Activated naive CD8-positive, alpha-beta T cell treated with anti-CD3 and anti-CD28 coated beads, Interleukin-2, amount 50 U/mL, for 24 hours (primary cell): Measurements from ENCODE around the gene L3MBTL3.

ENCODE experiments used
- ATAC-seq: fragments of 150-1000 bp; cut with Tn5 transposase; one replicate; pipeline ENCODE4 v1.10.0; 2021
- DNase-seq: peaks from one replicate; pipeline ENCODE4 v3.0.0; 2021
- H3K27ac Mint-ChIP-seq: one replicate; pipeline ENCODE4 v1.8.0; 2021; ENCODE audit warnings: mild to moderate bottlenecking, mixed read lengths
- H3K27me3 Mint-ChIP-seq: one replicate; pipeline ENCODE4 v1.8.0; 2021; ENCODE audit warnings: mixed read lengths
- H3K36me3 Mint-ChIP-seq: one replicate; pipeline ENCODE4 v1.8.0; 2021; ENCODE audit warnings: low read depth, mixed read lengths
- H3K4me1 Mint-ChIP-seq: one replicate; pipeline ENCODE4 v1.8.0; 2021; ENCODE audit warnings: mixed read lengths
- H3K4me3 Mint-ChIP-seq: one replicate; pipeline ENCODE4 v1.8.0; 2021; ENCODE audit warnings: mild to moderate bottlenecking, moderate library complexity, mixed read lengths
- H3K9me3 Mint-ChIP-seq: one replicate; pipeline ENCODE4 v1.8.0; 2021; ENCODE audit warnings: mixed read lengths

The L3MBTL3 gene

GRCh38 chr6:130183271-130184222 is 165.2 kb downstream of the L3MBTL3 start:
- Mint-ChIP-seq H3K27ac (peak overlapping the region; percentile 86), H3K4me1 (peaks cover 46% of the 10 kb centered on the region), H3K4me3 (peak overlapping the region; percentile 70), H3K27me3 (no peaks in the 10 kb centered on the region), H3K36me3 (peaks cover 4% of the 10 kb centered on the region), H3K9me3 (no peaks in the 10 kb centered on the region)
- DNase-seq (peak; percentile 26), ATAC-seq (peak; percentile 81)

GRCh38 chr6:130185658-130186057 is 167.3 kb downstream of the L3MBTL3 start:
- Mint-ChIP-seq H3K36me3 (peaks cover 6% of the 10 kb centered on the region), H3K27me3 (no peaks in the 10 kb centered on the region), H3K27ac (no peak overlapping the region), H3K9me3 (no peaks in the 10 kb centered on the region), H3K4me3 (no peak overlapping the region), H3K4me1 (peaks cover 67% of the 10 kb centered on the region)
- DNase-seq (no peak), ATAC-seq (no peak)

GRCh38 chr6:130187335-130188206 is 169.2 kb downstream of the L3MBTL3 start:
- no peaks in the 10 kb centered on the region for H3K9me3 Mint-ChIP-seq
- H3K27me3 Mint-ChIP-seq, result no peaks in the 10 kb centered on the region
- DNase-seq (no peak), ATAC-seq (no peak)
- no peak overlapping the region for H3K4me3 Mint-ChIP-seq
- H3K36me3 Mint-ChIP-seq, result peaks cover 4% of the 10 kb centered on the region
- no peak overlapping the region for H3K27ac Mint-ChIP-seq
- peaks cover 82% of the 10 kb centered on the region for H3K4me1 Mint-ChIP-seq

- H3K36me3 Mint-ChIP-seq, result peaks cover 7% of the 10 kb centered on the region
- DNase-seq (no peak), ATAC-seq (no peak)
- H3K4me3 Mint-ChIP-seq, result no peak overlapping the region
- H3K4me1 Mint-ChIP-seq, result peaks cover 79% of the 10 kb centered on the region
- H3K27me3 Mint-ChIP-seq, result no peaks in the 10 kb centered on the region
- H3K27ac Mint-ChIP-seq, result no peak overlapping the region
- no peaks in the 10 kb centered on the region for H3K9me3 Mint-ChIP-seq
These were observed 170.0 kb downstream of the L3MBTL3 start for GRCh38 chr6:130188207-130188899.

GRCh38 chr6:130189531-130190397 is 171.4 kb downstream of the L3MBTL3 start:
- no peaks in the 10 kb centered on the region for H3K27me3 Mint-ChIP-seq
- H3K4me1 Mint-ChIP-seq, result peaks cover 68% of the 10 kb centered on the region
- H3K27ac Mint-ChIP-seq, result peak overlapping the region; percentile 55
- no peak for DNase-seq
- H3K36me3 Mint-ChIP-seq, result peaks cover 9% of the 10 kb centered on the region
- H3K4me3 Mint-ChIP-seq, result no peak overlapping the region
- no peaks in the 10 kb centered on the region for H3K9me3 Mint-ChIP-seq
- ATAC-seq, result no peak
